22Rv1 (cell line): ENCODE data around the gene GPRIN2.
"Not testable (repeated sequence)": the region's sequence is repeated elsewhere in the genome, so short reads cannot be mapped to it uniquely, and the experiment has no call there.

Source experiments
- H3K27ac ChIP-seq: fragments of 450-650 bp; 2 replicates; pipeline ENCODE4 v1.5.1; 2017
- ZFX ChIP-seq: fragments of 450-650 bp; IDR thresholded peaks from 2 replicates; pipeline ENCODE4 v1.6.1; 2017; ENCODE audit warnings: antibody characterized with exemption, borderline replicate concordance
- TF ChIP-seq, protein P1 (sequence below): fragments of 450-650 bp; IDR thresholded peaks from 2 replicates; pipeline ENCODE4 v1.5.1; 2017; ENCODE audit warnings: mild to moderate bottlenecking

GPRIN2 gene

DNA sequence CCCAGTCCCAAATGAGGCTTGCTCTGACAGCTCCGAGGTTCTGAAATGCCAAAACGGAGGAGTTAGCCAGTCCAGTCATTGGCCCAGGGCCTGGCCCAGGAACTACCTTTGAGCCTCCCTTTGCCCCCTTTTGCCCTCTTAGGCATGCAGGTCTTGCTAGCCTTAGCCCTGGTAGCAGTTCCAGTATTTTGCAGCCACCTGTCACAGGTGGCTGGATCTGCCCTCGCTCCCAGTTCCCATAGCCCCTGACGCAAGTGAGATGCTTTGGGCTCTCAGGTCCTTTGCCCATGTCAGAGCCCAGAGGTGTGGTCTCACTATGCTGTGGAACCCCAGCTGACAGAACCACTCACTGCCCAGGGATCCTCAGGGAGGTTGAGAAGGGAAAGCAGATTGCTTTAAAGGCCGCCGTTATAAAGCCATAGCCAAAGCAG lies 42.0 kb downstream of the GPRIN2 start:
- no peak for TF ChIP-seq ZFX
- TF ChIP-seq, protein P1, sequence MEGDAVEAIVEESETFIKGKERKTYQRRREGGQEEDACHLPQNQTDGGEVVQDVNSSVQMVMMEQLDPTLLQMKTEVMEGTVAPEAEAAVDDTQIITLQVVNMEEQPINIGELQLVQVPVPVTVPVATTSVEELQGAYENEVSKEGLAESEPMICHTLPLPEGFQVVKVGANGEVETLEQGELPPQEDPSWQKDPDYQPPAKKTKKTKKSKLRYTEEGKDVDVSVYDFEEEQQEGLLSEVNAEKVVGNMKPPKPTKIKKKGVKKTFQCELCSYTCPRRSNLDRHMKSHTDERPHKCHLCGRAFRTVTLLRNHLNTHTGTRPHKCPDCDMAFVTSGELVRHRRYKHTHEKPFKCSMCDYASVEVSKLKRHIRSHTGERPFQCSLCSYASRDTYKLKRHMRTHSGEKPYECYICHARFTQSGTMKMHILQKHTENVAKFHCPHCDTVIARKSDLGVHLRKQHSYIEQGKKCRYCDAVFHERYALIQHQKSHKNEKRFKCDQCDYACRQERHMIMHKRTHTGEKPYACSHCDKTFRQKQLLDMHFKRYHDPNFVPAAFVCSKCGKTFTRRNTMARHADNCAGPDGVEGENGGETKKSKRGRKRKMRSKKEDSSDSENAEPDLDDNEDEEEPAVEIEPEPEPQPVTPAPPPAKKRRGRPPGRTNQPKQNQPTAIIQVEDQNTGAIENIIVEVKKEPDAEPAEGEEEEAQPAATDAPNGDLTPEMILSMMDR: no peak
- no peak overlapping the region for H3K27ac ChIP-seq

DNA sequence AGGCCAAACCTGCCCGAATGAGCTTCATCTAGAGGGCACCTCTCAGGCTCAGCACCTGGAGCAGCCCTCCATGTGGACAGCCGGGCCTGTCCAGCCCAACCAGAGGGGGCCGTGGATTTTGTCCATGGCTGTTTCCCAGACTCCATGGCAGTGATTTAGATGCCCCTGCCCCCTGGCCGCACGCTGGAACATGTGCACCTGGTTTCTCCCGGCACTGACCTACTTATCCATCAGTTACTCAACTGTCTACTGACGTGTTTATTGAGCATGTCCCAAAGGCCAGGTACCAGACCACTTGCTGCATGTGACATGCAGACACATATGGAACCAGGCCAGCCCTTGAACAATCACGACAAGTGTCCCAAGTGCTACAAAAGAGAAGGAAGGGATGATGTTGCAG lies 43.1 kb downstream of the GPRIN2 start:
- not testable (repeated sequence) for H3K27ac ChIP-seq

DNA sequence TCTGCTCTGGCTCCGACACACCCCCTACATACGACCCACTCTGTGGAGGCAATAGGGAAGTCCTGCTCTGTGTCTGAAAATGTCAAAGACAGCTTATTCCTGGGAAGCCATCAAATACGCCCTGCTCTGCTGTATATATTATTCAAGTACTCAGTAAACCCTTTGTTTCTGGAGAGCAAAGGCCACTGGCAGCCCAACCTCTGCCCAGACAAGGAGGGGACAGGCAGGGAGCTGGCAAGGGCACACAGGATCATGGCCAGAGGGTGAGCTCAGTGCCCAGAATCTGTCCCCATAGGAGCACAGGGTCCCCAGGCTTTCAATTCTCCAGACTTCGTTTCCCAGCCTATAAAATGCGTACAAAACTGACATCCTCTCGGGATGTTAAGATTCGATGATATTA lies 43.7 kb downstream of the GPRIN2 start:
- not testable (repeated sequence) for H3K27ac ChIP-seq

DNA sequence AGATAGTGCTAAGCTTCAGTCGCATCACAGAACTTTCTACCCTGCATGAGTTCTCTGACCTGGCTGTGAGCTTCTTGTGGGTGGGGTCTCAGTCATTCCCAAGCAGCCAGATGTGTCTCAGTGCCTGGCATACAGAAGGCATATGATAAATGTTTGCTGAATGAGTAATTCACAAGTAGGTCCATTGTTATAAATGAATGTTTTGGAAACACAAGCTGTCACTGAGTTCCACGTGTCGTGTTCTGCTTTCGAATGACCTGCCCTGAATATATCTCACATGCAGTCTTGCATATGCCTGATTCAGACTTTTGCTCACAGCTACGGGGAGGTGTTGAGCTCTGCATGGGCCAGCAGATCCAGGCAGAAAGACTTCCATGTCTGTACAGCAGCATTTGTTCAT lies 44.5 kb downstream of the GPRIN2 start:
- H3K27ac ChIP-seq: not testable (repeated sequence)
